Subcutaneous adipose tissue (tissue), 4 donors: ENCODE data around the gene MBLAC1. TPM values are rescaled to one million over a fixed set of nuclear protein-coding genes. Genes with fewer than 3 reads are reported as not detected.

ENCODE experiments used
- CTCF ChIP-seq: fragments of 450-650 bp; IDR thresholded peaks from one replicate; pipeline ENCODE4 v1.5.1; 2016; ENCODE audit warnings: low read depth, mild to moderate bottlenecking, control low read depth, antibody characterized with exemption, moderate library complexity
- total RNA-seq, 4 donors: library from RNA; depleted of rRNA; stranded (reverse); fragments of >200 nt; gene quantifications; one replicate each; pipeline ENCODE4 v1.1.0, GENCODE V29; 2016

Gene MBLAC1
- total RNA-seq, 4 donors from 2014 or later, result 0.66 to 2.7 (median 2.3) TPM

- no peak for TF ChIP-seq CTCF
Measured at GRCh38 chr7:100107125-100107737, 19.5 kb upstream of the MBLAC1 start.

- TF ChIP-seq CTCF, result no peak
Measured at GRCh38 chr7:100107890-100108289, 18.9 kb upstream of the MBLAC1 start.

GRCh38 chr7:100109521-100110163 lies 17.1 kb upstream of the MBLAC1 start:
- no peak for TF ChIP-seq CTCF

GRCh38 chr7:100111156-100111555 lies 15.6 kb upstream of the MBLAC1 start:
- no peak for TF ChIP-seq CTCF

GRCh38 chr7:100111914-100112313 lies 14.9 kb upstream of the MBLAC1 start:
- no peak for TF ChIP-seq CTCF

DNA sequence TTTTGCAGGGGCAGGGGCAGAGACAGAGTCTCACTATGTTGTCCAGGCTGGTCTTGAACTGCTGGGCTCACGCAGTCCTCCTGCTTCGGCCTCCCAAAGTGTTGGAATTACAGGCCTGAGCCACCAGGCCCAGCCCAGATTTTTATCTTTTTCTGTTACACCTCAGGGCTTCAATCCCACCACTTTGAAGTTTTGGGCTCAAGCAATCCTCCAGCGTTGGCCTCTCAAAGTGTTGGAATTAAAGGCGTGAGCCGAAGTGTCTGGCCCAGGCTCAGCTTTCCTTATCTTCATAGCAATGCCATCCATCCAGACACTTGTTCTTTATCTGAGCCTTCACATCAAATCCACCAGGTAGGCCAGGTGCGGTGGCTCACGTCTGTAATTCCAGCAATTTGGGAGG lies 11.7 kb upstream of the MBLAC1 start:
- TF ChIP-seq CTCF, result no peak

DNA sequence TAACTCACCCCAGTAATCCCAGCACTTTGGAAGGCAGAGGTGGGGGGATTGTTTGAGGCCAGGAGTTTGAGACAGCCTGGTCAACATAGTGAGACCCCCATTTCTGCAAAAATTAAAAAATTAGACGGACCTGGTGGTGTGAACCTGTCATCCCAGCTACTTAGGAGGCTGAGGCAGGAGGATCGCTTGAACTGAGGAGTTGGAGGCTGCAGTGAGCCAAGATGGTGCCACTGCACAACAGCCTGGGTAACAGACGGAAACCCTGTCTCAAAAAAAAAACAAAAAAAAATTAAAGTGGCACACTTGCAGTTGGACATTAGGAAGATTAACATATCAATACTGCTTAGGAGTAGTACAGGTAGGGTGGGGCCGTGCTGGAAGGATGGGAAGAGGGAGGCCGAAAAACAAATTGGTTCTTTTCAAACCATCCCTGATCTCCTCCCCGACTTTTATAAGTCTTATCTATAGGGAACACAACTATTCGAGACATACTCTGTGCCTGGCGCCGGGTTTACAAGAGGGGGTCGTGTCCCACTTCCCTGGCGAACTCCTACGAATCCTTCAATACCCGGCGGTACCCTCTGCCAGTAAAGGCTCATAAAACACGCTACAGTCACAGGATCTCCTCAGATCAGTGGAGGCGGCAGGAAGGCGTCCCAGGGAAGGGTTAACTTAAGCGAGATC lies 8.2 kb upstream of the MBLAC1 start:
- no peak for TF ChIP-seq CTCF
